ENCODE data around the gene CACNA1I. TPM values are rescaled to one million over a fixed set of nuclear protein-coding genes. Genes with fewer than 3 reads are reported as not detected.

CACNA1I gene
- polyA plus RNA-seq, 3 donors: 0.04 TPM; not detected in 2

DNA sequence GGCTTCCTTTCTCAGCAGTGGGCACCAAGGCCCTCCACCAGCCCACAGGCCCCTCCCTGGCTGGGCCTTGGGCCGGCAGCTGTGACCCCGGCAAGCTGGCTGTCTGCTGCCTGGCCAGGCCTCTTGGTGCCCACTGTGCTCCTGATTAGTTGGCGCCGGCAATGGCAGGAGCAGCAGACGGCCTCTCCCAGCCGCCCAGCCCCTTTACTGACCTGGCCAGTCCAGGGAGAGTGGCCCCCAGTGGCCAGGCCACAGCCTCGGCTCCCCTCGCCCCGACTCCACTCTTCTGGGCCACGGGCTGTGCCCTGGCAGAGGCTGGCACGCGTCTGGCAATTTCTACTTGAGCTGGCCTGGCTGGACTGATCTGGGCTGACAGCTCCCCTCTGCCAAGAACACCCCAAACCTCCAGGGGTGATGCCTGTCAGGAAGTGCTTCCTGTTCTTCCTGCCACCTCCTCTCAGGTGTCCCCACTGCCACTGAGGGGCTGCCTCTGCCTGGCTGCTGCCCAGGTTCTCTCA is 58.1 kb downstream of the CACNA1I start:
- WGBS (ENCODE audit: insufficient coverage): 85% methylated on average over 10 of the region's 12 CpGs
- H3K9ac ChIP-seq (ENCODE audit: insufficient read depth, low read length, poor library complexity, severe bottlenecking): no peak overlapping the region
- Mint-ChIP-seq H3K4me3 (no peak overlapping the region), H3K36me3 (no peaks in the 10 kb centered on the region), H3K27me3 (ENCODE audit: low read depth in 3 of 3) (peaks cover 12 to 17% (median 14%) of the 10 kb centered on the region in 3 donors), H3K27ac (no peak overlapping the region), H3K9me3 (no peaks in the 10 kb centered on the region), H3K4me1 (no peaks in the 10 kb centered on the region)
- DNase-seq: no peak
- no peak overlapping the region for H3K4me2 ChIP-seq (replicated peaks; ENCODE audit: extremely low read depth, low read length, poor library complexity, severe bottlenecking)
- H3K36me3 ChIP-seq (replicated peaks in 1 of 2; ENCODE audit: control insufficient read depth in 1 of 2, insufficient read depth in 2 of 2, low read length in 2 of 2): no peaks in the 10 kb centered on the region
- no peak overlapping the region for H3K27ac ChIP-seq (ENCODE audit: low read depth in 1 of 2, low read length in 2 of 2)
- no peak for TF ChIP-seq CTCF (IDR thresholded peaks at IDR 0.05)
- intact Hi-C loops (cut with micrococcal nuclease): no loop called here
- no peaks in the 10 kb centered on the region for H3K4me1 ChIP-seq (ENCODE audit: control insufficient read depth in 1 of 2, insufficient read depth in 2 of 2, low read length in 2 of 2)
- peaks cover 0 to 7% of the 10 kb centered on the region in 2 donors for H3K27me3 ChIP-seq (ENCODE audit: control insufficient read depth in 2 of 2, insufficient read depth in 2 of 2, low read length in 2 of 2)
- H2AFZ ChIP-seq (ENCODE audit: insufficient read depth, low read depth, low read length, poor library complexity, severe bottlenecking): no peak overlapping the region
- H3K4me3 ChIP-seq (replicated peaks in 1 of 3; ENCODE audit: low read depth in 2 of 3, low read length in 3 of 3): no peak overlapping the region
- no peaks in the 10 kb centered on the region for H4K20me1 ChIP-seq (ENCODE audit: insufficient read depth, low read length)
- H3K9me3 ChIP-seq (replicated peaks in 1 of 2; ENCODE audit: control insufficient read depth in 1 of 2, insufficient read depth in 1 of 2, low read length in 2 of 2): no peaks in the 10 kb centered on the region
- no peaks in the 10 kb centered on the region for H3K79me2 ChIP-seq (ENCODE audit: insufficient read depth, low read length)

GRCh38 chr22:39629851-39630250 is 59.3 kb downstream of the CACNA1I start:
- Mint-ChIP-seq H3K36me3 (no peaks in the 10 kb centered on the region), H3K27ac (no peak overlapping the region), H3K9me3 (no peaks in the 10 kb centered on the region), H3K4me1 (peaks cover 3% of the 10 kb centered on the region), H3K27me3 (ENCODE audit: low read depth in 3 of 3) (peaks cover 9 to 12% (median 10%) of the 10 kb centered on the region in 3 donors), H3K4me3 (no peak overlapping the region)
- H3K27me3 ChIP-seq (ENCODE audit: control insufficient read depth in 2 of 2, insufficient read depth in 2 of 2, low read length in 2 of 2): no peaks in the 10 kb centered on the region
- no peak overlapping the region for H2AFZ ChIP-seq (ENCODE audit: insufficient read depth, low read depth, low read length, poor library complexity, severe bottlenecking)
- no peaks in the 10 kb centered on the region for H3K4me1 ChIP-seq (ENCODE audit: control insufficient read depth in 1 of 2, insufficient read depth in 2 of 2, low read length in 2 of 2)
- 88% methylated on average over 6 of the region's 8 CpGs for WGBS (ENCODE audit: insufficient coverage)
- no peaks in the 10 kb centered on the region for H3K79me2 ChIP-seq (ENCODE audit: insufficient read depth, low read length)
- no peak overlapping the region for H3K9ac ChIP-seq (ENCODE audit: insufficient read depth, low read length, poor library complexity, severe bottlenecking)
- DNase-seq: no peak
- no peaks in the 10 kb centered on the region for H3K9me3 ChIP-seq (replicated peaks in 1 of 2; ENCODE audit: control insufficient read depth in 1 of 2, insufficient read depth in 1 of 2, low read length in 2 of 2)
- no peak overlapping the region for H3K4me3 ChIP-seq (replicated peaks in 1 of 3; ENCODE audit: low read depth in 2 of 3, low read length in 3 of 3)
- H3K4me2 ChIP-seq (replicated peaks; ENCODE audit: extremely low read depth, low read length, poor library complexity, severe bottlenecking): no peak overlapping the region
- H4K20me1 ChIP-seq (ENCODE audit: insufficient read depth, low read length): no peaks in the 10 kb centered on the region
- intact Hi-C loops (cut with micrococcal nuclease): no loop called here
- no peak overlapping the region for H3K27ac ChIP-seq (ENCODE audit: low read depth in 1 of 2, low read length in 2 of 2)
- TF ChIP-seq CTCF (IDR thresholded peaks at IDR 0.05): no peak
- no peaks in the 10 kb centered on the region for H3K36me3 ChIP-seq (replicated peaks in 1 of 2; ENCODE audit: control insufficient read depth in 1 of 2, insufficient read depth in 2 of 2, low read length in 2 of 2)
